ENCODE measurements around the gene IL17B. TPM values are rescaled to one million over a fixed set of nuclear protein-coding genes. Genes with fewer than 3 reads are reported as not detected.
A peak's percentile ranks its signal among the peaks of the same experiment; 100 is the strongest.

Gene IL17B
- total RNA-seq, 4 donors from 2014 or later = 1.2 TPM; not detected in 3

- H3K36me3 ChIP-seq = peaks cover 0 to 72% of the 10 kb centered on the region in 2 donors
- ATAC-seq (no peak), DNase-seq (no peak)
- in situ Hi-C loops (cut with MboI; ENCODE audit: low sequenced_read_pairs in 4 of 4) (loop anchor here in 1 of 4 donors (10.0 kb wide), 1 partner anchor 48 kb away; the partner anchor contains the start of gene IL17B), intact Hi-C loops (cut with DNase I; ENCODE audit: low total_unique reads) (no loop called here)
- H3K9me3 ChIP-seq = no peaks in the 10 kb centered on the region
- peaks cover 0 to 8% of the 10 kb centered on the region in 2 donors for H3K4me1 ChIP-seq
- TF ChIP-seq, protein P1, sequence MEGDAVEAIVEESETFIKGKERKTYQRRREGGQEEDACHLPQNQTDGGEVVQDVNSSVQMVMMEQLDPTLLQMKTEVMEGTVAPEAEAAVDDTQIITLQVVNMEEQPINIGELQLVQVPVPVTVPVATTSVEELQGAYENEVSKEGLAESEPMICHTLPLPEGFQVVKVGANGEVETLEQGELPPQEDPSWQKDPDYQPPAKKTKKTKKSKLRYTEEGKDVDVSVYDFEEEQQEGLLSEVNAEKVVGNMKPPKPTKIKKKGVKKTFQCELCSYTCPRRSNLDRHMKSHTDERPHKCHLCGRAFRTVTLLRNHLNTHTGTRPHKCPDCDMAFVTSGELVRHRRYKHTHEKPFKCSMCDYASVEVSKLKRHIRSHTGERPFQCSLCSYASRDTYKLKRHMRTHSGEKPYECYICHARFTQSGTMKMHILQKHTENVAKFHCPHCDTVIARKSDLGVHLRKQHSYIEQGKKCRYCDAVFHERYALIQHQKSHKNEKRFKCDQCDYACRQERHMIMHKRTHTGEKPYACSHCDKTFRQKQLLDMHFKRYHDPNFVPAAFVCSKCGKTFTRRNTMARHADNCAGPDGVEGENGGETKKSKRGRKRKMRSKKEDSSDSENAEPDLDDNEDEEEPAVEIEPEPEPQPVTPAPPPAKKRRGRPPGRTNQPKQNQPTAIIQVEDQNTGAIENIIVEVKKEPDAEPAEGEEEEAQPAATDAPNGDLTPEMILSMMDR (IDR thresholded peaks at IDR 0.05 in 4 of 5, conservative IDR thresholded peaks at IDR 0.05 in 1 of 5) = no peak
- no peak for TF ChIP-seq POLR2A (IDR thresholded peaks at IDR 0.05)
- H3K27ac ChIP-seq = no peak overlapping the region
- no peaks in the 10 kb centered on the region for H3K27me3 ChIP-seq
- H3K4me3 ChIP-seq = no peak overlapping the region
These were observed 52.5 kb downstream of the IL17B start for GRCh38 chr5:149326611-149327010.

GRCh38 chr5:149325894-149326293, 53.2 kb downstream of the IL17B start:
- no peaks in the 10 kb centered on the region for H3K27me3 ChIP-seq
- ATAC-seq (no peak), DNase-seq (no peak)
- no peaks in the 10 kb centered on the region for H3K9me3 ChIP-seq
- peak overlapping the region in 1 of 4 donors; percentile 24 for H3K27ac ChIP-seq
- peaks cover 0 to 66% of the 10 kb centered on the region in 2 donors for H3K36me3 ChIP-seq
- in situ Hi-C loops (cut with MboI; ENCODE audit: low sequenced_read_pairs in 4 of 4) (loop anchor here in 1 of 4 donors (10.0 kb wide), 1 partner anchor 49 kb away; the partner anchor contains the start of gene IL17B), intact Hi-C loops (cut with DNase I; ENCODE audit: low total_unique reads) (no loop called here)
- peaks cover under 1 to 10% of the 10 kb centered on the region in 2 donors for H3K4me1 ChIP-seq
- H3K4me3 ChIP-seq = no peak overlapping the region
- TF ChIP-seq, protein P1 (IDR thresholded peaks at IDR 0.05 in 4 of 5, conservative IDR thresholded peaks at IDR 0.05 in 1 of 5) = no peak
- TF ChIP-seq POLR2A (IDR thresholded peaks at IDR 0.05) = no peak

DNA sequence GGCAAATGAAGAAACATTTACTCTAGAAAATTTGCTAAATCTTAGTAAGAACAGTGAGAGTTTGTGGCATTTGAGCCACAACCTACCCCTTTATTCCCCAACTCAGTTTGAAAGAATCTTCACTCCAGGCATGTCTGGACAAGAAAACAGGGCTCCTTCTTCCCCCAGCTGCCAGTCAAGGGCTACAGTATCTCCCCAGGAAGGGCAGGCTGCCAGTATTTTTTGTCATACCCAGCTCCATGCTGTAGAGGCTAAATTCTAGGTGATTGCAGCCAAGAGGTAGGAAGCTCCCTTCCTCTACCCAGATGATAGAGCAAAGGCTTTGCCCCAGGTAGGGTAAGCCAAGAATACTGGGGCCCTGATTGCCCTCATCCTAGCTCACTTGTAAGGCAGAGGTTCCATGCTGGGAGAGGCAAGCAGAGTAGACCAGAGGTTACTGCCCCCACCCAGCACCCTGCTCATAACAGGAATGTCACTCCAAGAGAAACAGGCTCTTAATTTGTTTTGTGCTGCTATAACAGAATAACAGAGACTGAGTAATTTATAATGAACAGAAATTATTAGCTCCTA, 53.8 kb downstream of the IL17B start:
- H3K9me3 ChIP-seq = no peaks in the 10 kb centered on the region
- ATAC-seq (peak in 1 of 2 donors; percentile 25), DNase-seq (no peak)
- in situ Hi-C loops (cut with MboI; ENCODE audit: low sequenced_read_pairs in 4 of 4) = loop anchor here in 1 of 4 donors (10.0 kb wide), 1 partner anchor 50 kb away; the partner anchor contains the start of gene IL17B
- peak overlapping the region in 3 of 4 donors; percentile 24 to 53 (median 48) for H3K27ac ChIP-seq
- no peak for TF ChIP-seq POLR2A (IDR thresholded peaks at IDR 0.05)
- TF ChIP-seq, protein P1 (IDR thresholded peaks at IDR 0.05 in 4 of 5, conservative IDR thresholded peaks at IDR 0.05 in 1 of 5) = no peak
- H3K27me3 ChIP-seq = no peaks in the 10 kb centered on the region
- intact Hi-C loops (cut with DNase I; ENCODE audit: low total_unique reads) = no loop called here
- no peak overlapping the region for H3K4me3 ChIP-seq
- peaks cover 0 to 63% of the 10 kb centered on the region in 2 donors for H3K36me3 ChIP-seq
- peaks cover 7 to 17% of the 10 kb centered on the region in 2 donors for H3K4me1 ChIP-seq

GRCh38 chr5:149324641-149325040, 54.5 kb downstream of the IL17B start:
- DNase-seq (peak in 1 of 2 donors; percentile 54), ATAC-seq (peak; percentile 64 to 83)
- Histone ChIP-seq H3K4me1 (peaks cover 9 to 23% of the 10 kb centered on the region in 2 donors), H3K27me3 (no peaks in the 10 kb centered on the region), H3K27ac (peak overlapping the region in 3 of 4 donors; percentile 48 to 60 (median 53)), H3K4me3 (no peak overlapping the region), H3K9me3 (no peaks in the 10 kb centered on the region), H3K36me3 (peaks cover 0 to 63% of the 10 kb centered on the region in 2 donors)
- in situ Hi-C loops (cut with MboI; ENCODE audit: low sequenced_read_pairs in 4 of 4) = loop anchor here in 1 of 4 donors (10.0 kb wide), 1 partner anchor 50 kb away; the partner anchor contains the start of gene IL17B
- no peak for TF ChIP-seq POLR2A (IDR thresholded peaks at IDR 0.05)
- TF ChIP-seq, protein P1 (IDR thresholded peaks at IDR 0.05 in 4 of 5, conservative IDR thresholded peaks at IDR 0.05 in 1 of 5) = no peak
- intact Hi-C loops (cut with DNase I; ENCODE audit: low total_unique reads) = no loop called here

MicroRNAs encoded within 50 kb of the gene (microRNA counts, 767-probe panel; counts per million panel counts)
- microRNA hsa-miR-143-3p = 7,132 to 9,512 counts per million in 2 donors

Other genes starting within 250 kb of the IL17B start
- gene ABLIM3, start 237.8 kb downstream of the IL17B start, total RNA-seq = 100 to 1,000 TPM in 1 of 4 donors, 10 to 100 TPM in 3; 37.5 to 155 (median 67.7) TPM
- 10 to 100 TPM; 28.6 to 39.9 (median 32.9) TPM for gene AFAP1L1, start 107.4 kb downstream of the IL17B start, total RNA-seq
- gene GRPEL2, start 33.8 kb downstream of the IL17B start, total RNA-seq = 10 to 100 TPM in 2 of 4 donors, 1 to 10 TPM in 2; 7.8 to 13.3 (median 9.9) TPM
- 1 to 10 TPM in 3 of 4 donors, under 1 TPM in 1; 0.29 to 1.5 (median 1.2) TPM for gene PCYOX1L, start 21.2 kb downstream of the IL17B start, total RNA-seq
- gene CSNK1A1, start 172.1 kb upstream of the IL17B start, total RNA-seq = 100 to 1,000 TPM; 157 to 252 (median 215) TPM
- gene ARHGEF37, start 202.2 kb upstream of the IL17B start, total RNA-seq = 10 to 100 TPM in 3 of 4 donors, 1 to 10 TPM in 1; 9.5 to 28.6 (median 21.0) TPM